Right lobe of liver (tissue), 4 donors: ENCODE results near the gene LHX4.

Source experiments
- POLR2A ChIP-seq: fragments of 450-650 bp; IDR thresholded peaks from one replicate; pipeline ENCODE4 v1.6.1; 2017; ENCODE audit warnings: antibody characterized with exemption, mild to moderate bottlenecking
- TF ChIP-seq, protein P1 (sequence below), 4 donors: fragments of 200-600 bp in 3 of 4; fragments of 450-650 bp in 1 of 4; IDR thresholded peaks; one replicate each; pipeline versions ENCODE4 v1.5.1 to v1.8.0; 2016 to 2022; ENCODE audit warnings: antibody characterized with exemption in 4 of 4, mild to moderate bottlenecking in 2 of 4
- donor health status: DM: no; HTN: no; CAD: no.
- donor health status: DM: no; HTN: no; CAD: no.
- donor health status: DM: no; HTN: yes; CAD: no.

DNA sequence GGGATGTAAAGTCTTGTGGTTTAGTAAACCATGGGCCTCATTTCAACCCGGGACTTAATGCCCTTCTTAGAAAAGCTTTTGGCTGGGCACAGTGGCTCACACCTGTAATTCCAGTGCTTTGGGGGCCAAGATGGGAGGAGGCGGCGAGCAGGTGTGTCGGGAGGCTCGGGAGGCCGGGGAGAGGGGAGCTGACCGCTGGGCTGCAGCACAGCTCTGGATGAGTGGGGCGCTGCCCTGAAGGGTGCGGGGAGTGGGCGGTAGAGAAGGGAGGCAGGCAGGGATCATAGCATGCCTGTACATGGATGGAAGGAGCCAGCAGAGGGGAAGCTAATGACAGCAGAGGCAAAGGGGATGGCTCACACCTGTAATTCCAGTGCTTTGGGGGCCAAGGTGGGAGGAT, 31.0 kb downstream of the LHX4 start:
- TF ChIP-seq, protein P1, sequence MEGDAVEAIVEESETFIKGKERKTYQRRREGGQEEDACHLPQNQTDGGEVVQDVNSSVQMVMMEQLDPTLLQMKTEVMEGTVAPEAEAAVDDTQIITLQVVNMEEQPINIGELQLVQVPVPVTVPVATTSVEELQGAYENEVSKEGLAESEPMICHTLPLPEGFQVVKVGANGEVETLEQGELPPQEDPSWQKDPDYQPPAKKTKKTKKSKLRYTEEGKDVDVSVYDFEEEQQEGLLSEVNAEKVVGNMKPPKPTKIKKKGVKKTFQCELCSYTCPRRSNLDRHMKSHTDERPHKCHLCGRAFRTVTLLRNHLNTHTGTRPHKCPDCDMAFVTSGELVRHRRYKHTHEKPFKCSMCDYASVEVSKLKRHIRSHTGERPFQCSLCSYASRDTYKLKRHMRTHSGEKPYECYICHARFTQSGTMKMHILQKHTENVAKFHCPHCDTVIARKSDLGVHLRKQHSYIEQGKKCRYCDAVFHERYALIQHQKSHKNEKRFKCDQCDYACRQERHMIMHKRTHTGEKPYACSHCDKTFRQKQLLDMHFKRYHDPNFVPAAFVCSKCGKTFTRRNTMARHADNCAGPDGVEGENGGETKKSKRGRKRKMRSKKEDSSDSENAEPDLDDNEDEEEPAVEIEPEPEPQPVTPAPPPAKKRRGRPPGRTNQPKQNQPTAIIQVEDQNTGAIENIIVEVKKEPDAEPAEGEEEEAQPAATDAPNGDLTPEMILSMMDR (IDR thresholded peaks at IDR 0.05), result no peak
- TF ChIP-seq POLR2A, result no peak
